NB4 (cell line): ENCODE data around the gene CDKAL1.

Experiments used
- CTCF ChIP-seq: IDR thresholded peaks from one replicate; pipeline ENCODE4 v1.5.1; 2012; ENCODE audit warnings: low read depth, low read length
- MAX ChIP-seq: IDR thresholded peaks from 2 replicates; pipeline ENCODE4 v1.6.1; 2011; ENCODE audit warnings: low read depth, low read length

GRCh38 chr6:20819774-20820400 lies 285.6 kb downstream of the CDKAL1 start:
- TF ChIP-seq CTCF (no peak), MAX (no peak)
